Measurements from ENCODE around the gene TDRD7. TPM values are rescaled to one million over a fixed set of nuclear protein-coding genes. Genes with fewer than 3 reads are reported as not detected.

The TDRD7 gene
- polyA plus RNA-seq, 2 of the 4 experiments (the other 2 are of a cell fraction): 11.5 to 15.7 TPM

DNA sequence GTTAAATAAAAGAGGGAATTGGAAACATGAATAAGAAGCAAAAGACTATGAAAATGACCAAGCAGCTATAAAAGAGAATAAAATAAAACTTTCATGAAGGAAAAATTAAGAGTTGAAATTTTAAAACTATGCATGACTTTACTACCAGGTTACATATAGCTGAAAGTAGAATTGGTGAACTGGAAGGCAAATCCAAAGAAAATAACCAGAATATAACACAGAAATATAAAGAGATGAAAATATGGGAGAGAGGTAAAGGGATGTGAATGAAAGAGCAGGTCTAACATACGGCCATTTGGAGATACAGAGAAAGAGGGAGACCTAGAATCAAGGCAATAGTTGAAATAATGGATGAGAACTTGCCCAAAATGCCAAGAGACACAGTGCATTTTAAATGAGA, 42.9 kb upstream of the TDRD7 start (continued):
- TF ChIP-seq, protein P1, sequence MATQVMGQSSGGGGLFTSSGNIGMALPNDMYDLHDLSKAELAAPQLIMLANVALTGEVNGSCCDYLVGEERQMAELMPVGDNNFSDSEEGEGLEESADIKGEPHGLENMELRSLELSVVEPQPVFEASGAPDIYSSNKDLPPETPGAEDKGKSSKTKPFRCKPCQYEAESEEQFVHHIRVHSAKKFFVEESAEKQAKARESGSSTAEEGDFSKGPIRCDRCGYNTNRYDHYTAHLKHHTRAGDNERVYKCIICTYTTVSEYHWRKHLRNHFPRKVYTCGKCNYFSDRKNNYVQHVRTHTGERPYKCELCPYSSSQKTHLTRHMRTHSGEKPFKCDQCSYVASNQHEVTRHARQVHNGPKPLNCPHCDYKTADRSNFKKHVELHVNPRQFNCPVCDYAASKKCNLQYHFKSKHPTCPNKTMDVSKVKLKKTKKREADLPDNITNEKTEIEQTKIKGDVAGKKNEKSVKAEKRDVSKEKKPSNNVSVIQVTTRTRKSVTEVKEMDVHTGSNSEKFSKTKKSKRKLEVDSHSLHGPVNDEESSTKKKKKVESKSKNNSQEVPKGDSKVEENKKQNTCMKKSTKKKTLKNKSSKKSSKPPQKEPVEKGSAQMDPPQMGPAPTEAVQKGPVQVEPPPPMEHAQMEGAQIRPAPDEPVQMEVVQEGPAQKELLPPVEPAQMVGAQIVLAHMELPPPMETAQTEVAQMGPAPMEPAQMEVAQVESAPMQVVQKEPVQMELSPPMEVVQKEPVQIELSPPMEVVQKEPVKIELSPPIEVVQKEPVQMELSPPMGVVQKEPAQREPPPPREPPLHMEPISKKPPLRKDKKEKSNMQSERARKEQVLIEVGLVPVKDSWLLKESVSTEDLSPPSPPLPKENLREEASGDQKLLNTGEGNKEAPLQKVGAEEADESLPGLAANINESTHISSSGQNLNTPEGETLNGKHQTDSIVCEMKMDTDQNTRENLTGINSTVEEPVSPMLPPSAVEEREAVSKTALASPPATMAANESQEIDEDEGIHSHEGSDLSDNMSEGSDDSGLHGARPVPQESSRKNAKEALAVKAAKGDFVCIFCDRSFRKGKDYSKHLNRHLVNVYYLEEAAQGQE (IDR thresholded peaks at IDR 0.05): no peak
- TF ChIP-seq NR3C1 (IDR thresholded peaks at IDR 0.05): no peak
- no peak for TF ChIP-seq POLR2A (IDR thresholded peaks at IDR 0.05; ENCODE audit: low read length)
- TF ChIP-seq TP53 (CRISPR knock-in tag; IDR thresholded peaks at IDR 0.05): no peak
- TF ChIP-seq SREBF2 (IDR thresholded peaks at IDR 0.05): no peak
- no peak for TF ChIP-seq JUN (IDR thresholded peaks at IDR 0.05)
- no peak for TF ChIP-seq PHF8 (IDR thresholded peaks at IDR 0.05; ENCODE audit: borderline replicate concordance, low read depth)

DNA sequence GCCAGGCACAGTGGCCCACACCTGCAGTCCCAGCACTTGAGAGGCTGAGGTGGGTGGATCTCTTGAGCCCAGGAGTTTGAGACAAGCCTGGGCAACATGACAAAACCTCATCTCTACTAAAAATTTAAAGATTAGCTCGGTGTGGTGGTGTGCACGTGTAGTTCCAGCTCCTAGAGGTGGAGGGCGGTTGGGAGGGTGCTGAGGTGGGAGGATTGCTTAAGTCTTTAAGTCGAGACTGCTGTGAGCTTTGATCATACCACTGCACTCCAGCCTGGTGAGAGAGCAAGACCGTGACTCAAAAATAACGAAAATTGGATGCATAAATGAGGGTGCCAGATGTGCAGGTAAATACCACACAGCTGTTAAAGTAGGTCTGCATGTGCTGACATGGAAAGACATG, 39.3 kb upstream of the TDRD7 start:
- Histone ChIP-seq H3K27ac (no peak overlapping the region), H3K4me3 (no peak overlapping the region), H3K4me1 (no peaks in the 10 kb centered on the region), H3K9me3 (peaks cover 3% of the 10 kb centered on the region), H3K4me2 (no peak overlapping the region)
- CTCF ChIA-PET: interaction anchor here (1.3 kb wide), 1 partner anchor 9 kb away, joined by 3 read pairs; no protein-coding TSS in a partner anchor
- TF ChIP-seq FOXS1 (CRISPR knock-in tag; IDR thresholded peaks at IDR 0.05) (no peak), NPAS2 (CRISPR knock-in tag; IDR thresholded peaks at IDR 0.05; ENCODE audit: borderline replicate concordance) (no peak), CEBPB (IDR thresholded peaks at IDR 0.05) (no peak), TFCP2L1 (CRISPR knock-in tag; IDR thresholded peaks at IDR 0.05) (no peak), PBX3 (IDR thresholded peaks at IDR 0.05) (no peak), HDAC2 (IDR thresholded peaks at IDR 0.05) (no peak), POLR2AphosphoS2 (conservative IDR thresholded peaks at IDR 0.05; ENCODE audit: low read length) (no peak), HOXB5 (CRISPR knock-in tag; IDR thresholded peaks at IDR 0.05) (no peak), EHMT2 (IDR thresholded peaks at IDR 0.05; ENCODE audit: low read depth) (no peak), KDM5A (IDR thresholded peaks at IDR 0.05) (no peak), HMGXB4 (CRISPR knock-in tag; IDR thresholded peaks at IDR 0.05; ENCODE audit: borderline replicate concordance) (no peak), JUN (IDR thresholded peaks at IDR 0.05) (no peak), HOXB13 (CRISPR knock-in tag; IDR thresholded peaks at IDR 0.05; ENCODE audit: low read depth) (no peak), ESRRA (IDR thresholded peaks at IDR 0.05; ENCODE audit: borderline replicate concordance, low read length) (no peak), RARB (CRISPR knock-in tag; IDR thresholded peaks at IDR 0.05) (no peak), MAZ (IDR thresholded peaks at IDR 0.05; ENCODE audit: borderline replicate concordance, low read depth, low read length) (no peak), RAD21 (conservative IDR thresholded peaks at IDR 0.05 in 1 of 2, IDR thresholded peaks at IDR 0.05 in 1 of 2) (no peak), BHLHE40 (IDR thresholded peaks at IDR 0.05; ENCODE audit: low read depth, low read length) (no peak), PHF8 (IDR thresholded peaks at IDR 0.05; ENCODE audit: borderline replicate concordance, low read depth) (no peak)
- TF ChIP-seq, protein P1 (IDR thresholded peaks at IDR 0.05): no peak
- FAIRE-seq (no peak), ATAC-seq (no peak), DNase-seq (ENCODE audit: low read depth in 1 of 2, low spot score in 1 of 2) (no peak)
- 50% methylated on average over 6 of the region's 6 CpGs for WGBS (ENCODE audit: missing lambda C conversion rate)
- POLR2A ChIA-PET: no interaction called here

Measured in A549 (cell line).